K562 (cell line): ENCODE measurements around the gene NRG3. TPM values are rescaled to one million over a fixed set of nuclear protein-coding genes. Genes with fewer than 3 reads are reported as not detected.

ENCODE experiments used
- AFF1 ChIP-seq, 2 experiments: fragments of 450-650 bp; IDR thresholded peaks; 2 replicates each; pipeline ENCODE4 v1.6.1; 2018; ENCODE audit warnings: mild to moderate bottlenecking in 2 of 2, low read depth in 1 of 2; ENCODE audit not compliant: partially characterized antibody in 2 of 2
- ATF4 ChIP-seq: fragments of 450-650 bp; formaldehyde crosslinking; IDR thresholded peaks from 2 replicates; pipeline ENCODE4 v1.4.0; 2022; ENCODE audit warnings: mild to moderate bottlenecking, moderate library complexity
- JUNB ChIP-seq: fragments of 450-650 bp; formaldehyde crosslinking; conservative IDR thresholded peaks from 2 replicates; pipeline ENCODE4 v1.4.0; 2020; ENCODE audit warnings: mild to moderate bottlenecking
- NELFE ChIP-seq: IDR thresholded peaks from 2 replicates; pipeline ENCODE4 v1.6.1; 2011; ENCODE audit warnings: mild to moderate bottlenecking; ENCODE audit not compliant: insufficient read depth, insufficient read length
- RBFOX2 ChIP-seq: fragments of 200-400 bp; formaldehyde crosslinking; IDR thresholded peaks from 2 replicates; pipeline ENCODE4 v1.6.1; 2017; ENCODE audit warnings: low read depth, mild to moderate bottlenecking, low read length, moderate library complexity
- SNAPC5 ChIP-seq: fragments of 250-450 bp; sonication (Bioruptor Pico); IDR thresholded peaks from 2 replicates; pipeline ENCODE4 v1.8.0; 2021; ENCODE audit warnings: moderate library complexity, mild to moderate bottlenecking, inconsistent platforms
- TCF7 ChIP-seq: sonication (generic); IDR thresholded peaks from 2 replicates; pipeline ENCODE4 v1.6.1; 2016; ENCODE audit warnings: antibody characterized with exemption, borderline replicate concordance
- UBTF ChIP-seq, 2 experiments: IDR thresholded peaks; 2 replicates each; pipeline ENCODE4 v1.6.1; 2012; ENCODE audit warnings: improper control_type of control experiment in 2 of 2, low read depth in 2 of 2, low read length in 2 of 2, borderline replicate concordance in 1 of 2
- ZC3H8 ChIP-seq: fragments of 450-650 bp; IDR thresholded peaks from 2 replicates; pipeline ENCODE4 v1.6.1; 2017
- ZNF274 ChIP-seq: IDR thresholded peaks from 2 replicates; pipeline ENCODE4 v1.6.1; 2011; ENCODE audit warnings: low read depth, mild to moderate bottlenecking, low read length, moderate library complexity, borderline replicate concordance
- polyA plus RNA-seq, 8 experiments: library from polyadenylated mRNA; depleted of rRNA in 4 of 8; stranded (reverse) in 5 of 8; unstranded in 3 of 8; fragments of >200 nt; fragmentation: Nextera tagmentation in 2 of 8; fragmentation: Illumina TruSeq in 1 of 8; extraction: Ambion mirVana in 2 of 8; extraction: Trizol in 1 of 8; gene quantifications; 2 replicates each; pipeline versions ENCODE4 v1.2.1 to v1.2.3, GENCODE V29; 2011 to 2014; ENCODE audit warnings: inconsistent platforms in 1 of 8, missing spikeins in 1 of 8
- total RNA-seq, 7 experiments: library from RNA; depleted of rRNA in 6 of 7; stranded (reverse); fragments of >200 nt in 6 of 7; fragmentation: Illumina TruSeq in 2 of 7; extraction: Trizol in 2 of 7; gene quantifications; 2 replicates each; pipeline versions ENCODE4 v1.2.1 to v1.2.3, GENCODE V29; 2011 to 2021; ENCODE audit warnings: low replicate concordance in 1 of 7

The NRG3 gene
- total and polyA plus RNA-seq, 9 of the 15 experiments (the other 6 are each of a cell fraction or from before 2014, with no cell fraction given): not detected

- no peak for TF ChIP-seq UBTF (IDR thresholded peaks at IDR 0.05; ENCODE audit: borderline replicate concordance in 1 of 2, low read depth in 2 of 2, low read length in 2 of 2)
- no peak for TF ChIP-seq NELFE
- TF ChIP-seq SNAPC5 (CRISPR knock-in tag): no peak
- TF ChIP-seq ZNF274: no peak
- no peak for TF ChIP-seq JUNB (CRISPR knock-in tag)
- no peak for TF ChIP-seq RBFOX2
- TF ChIP-seq ATF4 (CRISPR knock-in tag): no peak
- no peak for TF ChIP-seq AFF1 (IDR thresholded peaks at IDR 0.05; ENCODE audit: low read depth in 1 of 2, partially characterized antibody in 2 of 2)
- TF ChIP-seq ZC3H8: no peak
- no peak for TF ChIP-seq TCF7
Measured at GRCh38 chr10:82318534-82318933, 443.5 kb downstream of the NRG3 start (continued).
